Parathyroid adenoma (tissue), 2 donors: ENCODE measurements around the gene SPATA32.
A peak's percentile ranks its signal among the peaks of the same experiment; 100 is the strongest.

ENCODE experiments used
- H2AFZ ChIP-seq: fragments of 300-600 bp; sonication (generic); one replicate; pipeline ENCODE4 v1.7.0; 2017; ENCODE audit warnings: antibody characterized with exemption, mild to moderate bottlenecking
- H3K27ac ChIP-seq: fragments of 300-600 bp; sonication (generic); one replicate; pipeline ENCODE4 v1.7.0; 2017
- H3K27me3 ChIP-seq: fragments of 300-600 bp; sonication (generic); one replicate; pipeline ENCODE4 v1.7.0; 2017; ENCODE audit warnings: low read length; ENCODE audit not compliant: control insufficient read depth, insufficient read depth
- H3K36me3 ChIP-seq: fragments of 300-600 bp; sonication (generic); one replicate; pipeline ENCODE4 v1.7.0; 2017; ENCODE audit warnings: low read length; ENCODE audit not compliant: control insufficient read depth, insufficient read depth
- H3K4me1 ChIP-seq: fragments of 300-600 bp; sonication (generic); one replicate; pipeline ENCODE4 v1.7.0; 2017; ENCODE audit warnings: control low read depth
- H3K4me2 ChIP-seq: fragments of 300-600 bp; sonication (generic); one replicate; pipeline ENCODE4 v1.7.0; 2017; ENCODE audit warnings: low read length
- H3K4me3 ChIP-seq: fragments of 300-600 bp; sonication (generic); one replicate; pipeline ENCODE4 v1.7.0; 2017; ENCODE audit warnings: low read depth, low read length
- H3K79me2 ChIP-seq: fragments of 300-600 bp; sonication (generic); one replicate; pipeline ENCODE4 v1.7.0; 2017; ENCODE audit warnings: control low read depth
- H3K9ac ChIP-seq: fragments of 300-600 bp; sonication (generic); one replicate; pipeline ENCODE4 v1.7.0; 2017; ENCODE audit warnings: mild to moderate bottlenecking
- H3K9me3 ChIP-seq: fragments of 300-600 bp; sonication (generic); one replicate; pipeline ENCODE4 v1.7.0; 2017; ENCODE audit warnings: low read length; ENCODE audit not compliant: control insufficient read depth
- TF ChIP-seq, protein P1 (sequence below): fragments of 300-600 bp; sonication (generic); IDR thresholded peaks from one replicate; pipeline ENCODE4 v1.7.0; 2017; ENCODE audit warnings: antibody characterized with exemption, mild to moderate bottlenecking
- donor health status: primary hyperparathyroidism.

The SPATA32 gene

GRCh38 chr17:45235416-45236281, 26.2 kb downstream of the SPATA32 start:
- H2AFZ ChIP-seq, result no peak overlapping the region
- no peak overlapping the region for H3K27ac ChIP-seq
- H3K79me2 ChIP-seq, result no peaks in the 10 kb centered on the region
- no peaks in the 10 kb centered on the region for H3K27me3 ChIP-seq
- no peaks in the 10 kb centered on the region for H3K4me1 ChIP-seq
- no peaks in the 10 kb centered on the region for H3K9me3 ChIP-seq
- H3K36me3 ChIP-seq, result no peaks in the 10 kb centered on the region
- H3K4me2 ChIP-seq, result no peak overlapping the region
- H3K9ac ChIP-seq, result no peak overlapping the region
- H3K4me3 ChIP-seq, result no peak overlapping the region
- TF ChIP-seq, protein P1, sequence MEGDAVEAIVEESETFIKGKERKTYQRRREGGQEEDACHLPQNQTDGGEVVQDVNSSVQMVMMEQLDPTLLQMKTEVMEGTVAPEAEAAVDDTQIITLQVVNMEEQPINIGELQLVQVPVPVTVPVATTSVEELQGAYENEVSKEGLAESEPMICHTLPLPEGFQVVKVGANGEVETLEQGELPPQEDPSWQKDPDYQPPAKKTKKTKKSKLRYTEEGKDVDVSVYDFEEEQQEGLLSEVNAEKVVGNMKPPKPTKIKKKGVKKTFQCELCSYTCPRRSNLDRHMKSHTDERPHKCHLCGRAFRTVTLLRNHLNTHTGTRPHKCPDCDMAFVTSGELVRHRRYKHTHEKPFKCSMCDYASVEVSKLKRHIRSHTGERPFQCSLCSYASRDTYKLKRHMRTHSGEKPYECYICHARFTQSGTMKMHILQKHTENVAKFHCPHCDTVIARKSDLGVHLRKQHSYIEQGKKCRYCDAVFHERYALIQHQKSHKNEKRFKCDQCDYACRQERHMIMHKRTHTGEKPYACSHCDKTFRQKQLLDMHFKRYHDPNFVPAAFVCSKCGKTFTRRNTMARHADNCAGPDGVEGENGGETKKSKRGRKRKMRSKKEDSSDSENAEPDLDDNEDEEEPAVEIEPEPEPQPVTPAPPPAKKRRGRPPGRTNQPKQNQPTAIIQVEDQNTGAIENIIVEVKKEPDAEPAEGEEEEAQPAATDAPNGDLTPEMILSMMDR, result peak; percentile 79

GRCh38 chr17:45234641-45235415, 27.1 kb downstream of the SPATA32 start:
- Histone ChIP-seq H3K79me2 (no peaks in the 10 kb centered on the region), H2AFZ (no peak overlapping the region), H3K9me3 (no peaks in the 10 kb centered on the region), H3K4me1 (no peaks in the 10 kb centered on the region), H3K9ac (no peak overlapping the region), H3K36me3 (no peaks in the 10 kb centered on the region), H3K4me2 (no peak overlapping the region), H3K27me3 (no peaks in the 10 kb centered on the region), H3K27ac (no peak overlapping the region), H3K4me3 (no peak overlapping the region)
- TF ChIP-seq, protein P1, result peak; percentile 4

DNA sequence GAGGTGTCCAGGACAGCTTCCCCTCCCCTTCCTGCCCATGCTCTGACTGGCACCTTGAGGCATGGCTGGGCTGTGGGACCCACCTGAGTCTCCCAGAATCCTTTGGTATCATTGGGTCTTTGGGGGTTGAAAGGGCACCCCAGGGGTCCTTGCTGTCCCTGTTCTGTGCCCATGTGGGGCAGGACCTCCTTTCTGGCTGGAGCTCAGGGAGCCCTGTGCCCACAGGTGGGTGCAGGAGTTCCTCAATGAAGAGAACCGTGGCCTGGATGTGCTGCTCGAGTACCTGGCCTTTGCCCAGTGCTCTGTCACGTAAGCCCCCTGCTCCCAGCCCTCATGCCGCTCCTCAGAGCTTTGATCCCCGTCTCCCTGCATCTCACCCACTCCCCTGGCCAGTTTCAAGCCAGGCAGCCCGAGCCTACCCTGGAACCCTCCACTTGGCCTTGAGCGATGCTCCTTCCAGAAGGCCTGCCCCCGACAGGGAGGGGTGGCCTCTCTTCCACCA, 28.4 kb downstream of the SPATA32 start:
- TF ChIP-seq, protein P1, result no peak
- no peaks in the 10 kb centered on the region for H3K4me1 ChIP-seq

GRCh38 chr17:45232514-45233422, 29.1 kb downstream of the SPATA32 start:
- Histone ChIP-seq H3K79me2 (no peaks in the 10 kb centered on the region), H3K4me1 (no peaks in the 10 kb centered on the region), H3K27me3 (no peaks in the 10 kb centered on the region), H3K9ac (no peak overlapping the region), H3K9me3 (no peaks in the 10 kb centered on the region), H2AFZ (no peak overlapping the region), H3K4me2 (no peak overlapping the region), H3K36me3 (no peaks in the 10 kb centered on the region), H3K27ac (no peak overlapping the region), H3K4me3 (no peak overlapping the region)
- TF ChIP-seq, protein P1, result no peak

More for the DNA sequence above, 28.4 kb downstream of the SPATA32 start:
- Histone ChIP-seq H3K4me2 (no peak overlapping the region), H3K9me3 (no peaks in the 10 kb centered on the region), H3K36me3 (no peaks in the 10 kb centered on the region), H3K27ac (no peak overlapping the region), H3K79me2 (no peaks in the 10 kb centered on the region), H3K4me3 (no peak overlapping the region), H3K27me3 (no peaks in the 10 kb centered on the region), H3K9ac (no peak overlapping the region), H2AFZ (no peak overlapping the region)
